Measurements from ENCODE around the gene STYK1.

The STYK1 gene

GRCh38 chr12:10673659-10674384 lies at the start of gene STYK1:
Gene STYK1, minus strand, starts transcription at chr12:10674052. Its CDS starts 39,434 bp downstream, at chr12:10634618.
- DNase-seq, result peak; percentile 76

DNA sequence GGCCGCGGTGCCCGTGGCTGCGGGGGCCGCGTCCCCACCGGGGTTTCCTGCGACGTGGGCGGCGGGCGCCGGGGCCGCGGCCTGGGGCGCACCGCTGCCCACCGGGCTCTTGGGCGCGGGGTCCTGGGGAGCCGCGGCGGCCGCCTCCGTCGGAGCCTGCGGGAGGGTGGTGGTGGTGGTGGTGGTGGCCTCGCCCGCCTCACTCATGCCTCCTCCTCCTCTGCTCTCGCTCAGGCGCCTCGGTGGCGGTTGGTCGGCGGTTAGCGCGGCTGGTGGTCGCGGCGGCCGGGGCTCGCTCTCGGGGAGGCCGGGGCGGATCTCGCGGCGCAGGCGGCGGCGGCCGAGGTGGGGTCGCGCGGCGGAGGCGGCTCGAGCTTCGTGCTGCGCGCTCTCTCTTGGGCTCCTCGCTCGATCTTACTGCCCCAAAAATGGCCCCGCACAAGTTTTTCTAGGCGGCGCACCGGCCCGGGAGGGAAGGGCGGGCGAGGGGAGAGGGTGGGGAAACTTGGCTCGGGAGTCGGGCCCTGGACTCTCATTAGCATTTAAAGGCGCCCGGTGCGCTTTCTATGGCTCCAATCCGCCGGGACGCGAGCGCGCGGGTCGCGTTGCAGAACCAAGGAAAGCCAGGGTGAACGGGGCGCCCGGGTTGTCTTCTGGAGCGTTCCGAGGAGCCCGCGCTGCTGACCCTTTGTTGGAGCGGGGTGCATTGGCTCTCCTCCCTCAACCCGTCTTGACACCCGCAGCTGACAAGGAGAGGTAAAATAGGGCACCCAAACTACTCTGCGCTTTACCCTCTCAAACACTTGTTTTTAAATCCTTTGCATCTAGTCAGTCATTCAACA lies 49.3 kb upstream of the STYK1 start, which contains the start of gene YBX3:
YBX3 (minus strand) TSS at position 419 of the 842 bp plus-strand sequence; CDS start at position 207, 212 bp downstream.
- no peak for DNase-seq

GRCh38 chr12:10722502-10722904 lies 48.7 kb upstream of the STYK1 start:
- no peak for DNase-seq

DNA sequence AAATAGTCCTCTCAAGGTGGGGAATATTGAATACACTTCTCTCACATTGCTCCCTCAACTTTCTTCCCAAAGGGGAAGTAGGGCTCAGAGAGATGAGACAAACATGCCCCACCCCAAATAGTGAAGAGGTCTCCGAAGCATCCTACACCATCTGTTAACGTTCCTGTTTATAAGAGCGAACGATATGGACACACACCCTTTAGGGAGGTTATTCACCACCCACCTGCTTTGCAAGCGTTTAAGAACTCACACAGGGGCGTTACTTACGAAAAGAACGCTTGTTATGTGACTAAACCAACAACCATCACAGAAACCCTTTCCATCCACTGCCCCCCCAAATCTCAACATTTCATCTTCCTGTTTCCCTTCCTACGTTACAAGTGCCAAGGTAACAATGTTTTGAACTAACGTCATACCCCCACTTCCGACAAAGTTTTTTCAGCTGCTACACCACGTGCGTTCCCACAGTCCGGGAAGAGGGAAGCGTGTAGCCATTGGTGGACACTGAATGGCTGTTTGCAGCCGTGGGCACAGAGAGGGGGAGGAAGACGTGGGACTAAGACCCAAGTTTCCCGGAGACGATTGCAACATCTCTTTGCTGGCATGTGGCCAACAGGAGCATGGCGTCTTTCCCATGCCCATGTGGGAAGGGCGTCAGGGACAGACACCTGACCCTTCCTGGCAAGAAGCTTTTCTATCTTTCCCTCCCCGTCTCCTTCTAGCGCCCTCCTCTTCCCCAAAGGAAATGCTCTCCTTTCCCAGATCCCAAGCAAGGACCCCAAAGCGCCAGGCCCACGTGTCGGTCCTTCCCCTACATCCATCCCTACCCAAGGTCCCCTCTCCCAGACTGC lies 48.0 kb upstream of the STYK1 start:
- DNase-seq, result peak; percentile 49

GRCh38 chr12:10720974-10721650 lies 47.3 kb upstream of the STYK1 start:
- DNase-seq, result no peak

DNA sequence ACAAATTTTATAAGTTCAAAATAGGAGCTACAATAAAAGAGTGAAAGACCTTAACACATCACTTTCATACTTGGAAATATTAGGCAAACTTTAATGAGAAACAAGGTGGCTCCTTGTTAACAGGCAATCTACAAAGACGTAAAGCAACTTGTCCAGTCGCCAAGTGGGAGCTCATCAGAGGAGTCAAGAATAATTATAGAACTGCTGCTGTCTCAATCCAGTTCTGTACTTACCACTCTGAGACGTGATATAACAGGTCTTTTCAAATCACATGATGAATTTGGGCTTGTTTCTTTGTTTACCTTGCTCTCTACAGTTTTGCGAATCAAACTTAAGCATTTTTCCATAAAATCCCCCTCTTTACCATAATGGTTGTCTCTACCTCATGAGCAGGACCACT lies 45.6 kb upstream of the STYK1 start:
- DNase-seq, result no peak

- no peak for DNase-seq
Measured at GRCh38 chr12:10718279-10718821, 44.5 kb upstream of the STYK1 start.

DNA sequence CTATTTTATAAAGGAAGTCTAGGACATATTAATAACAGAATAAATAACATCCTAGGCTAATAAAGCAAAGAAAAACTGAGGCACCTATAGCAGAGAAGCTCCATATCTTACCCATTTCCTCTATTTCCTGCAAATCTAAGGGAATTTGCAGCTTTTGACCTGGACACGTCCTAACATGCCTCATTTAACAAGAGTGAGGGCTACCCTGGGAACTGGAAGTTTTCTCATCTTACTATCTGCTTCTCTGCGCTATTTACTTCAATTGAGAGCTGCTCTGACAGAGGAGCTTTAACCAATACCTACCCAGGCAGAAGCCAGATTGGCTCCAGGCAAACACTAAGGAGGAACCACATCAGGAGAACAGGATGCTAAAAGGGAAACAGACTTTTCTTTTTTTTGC lies 43.6 kb upstream of the STYK1 start:
- no peak for DNase-seq

DNA sequence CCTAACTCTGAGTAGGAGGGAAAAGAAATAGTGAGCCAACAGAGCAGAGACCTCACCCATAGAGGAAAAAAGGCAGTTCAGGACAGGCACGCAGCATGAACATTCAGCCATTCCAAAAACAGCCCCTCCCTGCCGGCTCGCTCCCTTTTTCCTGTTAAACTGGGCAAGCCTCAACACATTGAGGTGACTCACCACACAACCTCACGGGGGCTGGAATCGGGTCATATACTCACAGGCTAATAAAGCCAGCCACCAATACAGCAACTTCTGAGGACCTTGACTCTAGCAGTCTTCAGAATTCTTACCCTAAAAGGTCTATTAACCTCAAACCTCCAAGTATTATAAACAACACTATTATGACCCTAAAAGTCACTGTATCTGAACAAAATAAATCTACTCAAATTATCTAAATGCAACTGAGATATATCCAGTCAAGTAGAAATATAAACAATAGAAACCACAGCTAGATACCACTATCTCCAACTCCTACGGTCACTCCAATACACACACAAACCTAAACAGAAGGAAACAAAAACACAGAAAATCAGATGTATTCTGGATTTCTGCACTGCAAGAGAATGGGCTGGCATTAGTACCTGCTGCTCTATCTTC lies 43.0 kb upstream of the STYK1 start:
- DNase-seq, result no peak

DNA sequence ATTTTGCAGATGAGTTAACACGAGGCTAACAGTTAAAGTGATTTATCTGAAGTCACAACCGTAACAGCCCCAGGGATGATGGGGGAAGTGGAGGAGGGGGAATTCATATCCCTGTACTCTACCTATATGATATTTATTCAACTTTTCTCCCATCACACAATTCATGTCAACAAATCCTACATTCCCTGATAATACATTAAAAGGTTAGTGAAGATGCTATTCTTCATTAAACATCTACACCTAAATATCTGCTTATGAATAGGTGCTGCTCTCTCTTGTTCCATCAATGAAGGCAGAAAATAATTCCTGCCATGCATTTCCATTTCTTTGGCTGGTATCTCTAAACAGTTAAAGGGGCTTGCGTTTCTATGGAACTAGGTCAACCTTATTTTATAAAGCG lies 42.4 kb upstream of the STYK1 start:
- no peak for DNase-seq

DNA sequence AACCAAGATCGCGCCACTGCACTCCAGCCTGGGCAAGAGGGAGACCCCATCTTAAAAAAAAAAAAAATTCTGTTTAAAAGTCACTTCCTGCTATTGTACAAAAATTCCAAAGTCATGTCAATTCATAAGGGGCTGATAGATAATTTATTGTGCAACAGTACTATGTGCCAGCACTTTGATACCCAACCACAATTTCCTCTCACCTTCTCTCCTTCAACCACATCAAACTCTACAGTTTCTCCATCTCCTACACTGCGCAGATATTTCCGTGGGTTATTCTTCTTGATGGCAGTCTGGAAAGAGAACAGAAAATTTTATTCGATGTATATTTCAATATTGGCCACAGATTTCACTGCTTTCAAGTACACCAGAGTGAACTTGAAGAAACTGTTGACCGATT lies 41.6 kb upstream of the STYK1 start:
- no peak for DNase-seq

GRCh38 chr12:10709808-10710207 lies 36.0 kb upstream of the STYK1 start:
- DNase-seq, result no peak

GRCh38 chr12:10708862-10709261 lies 35.0 kb upstream of the STYK1 start:
- DNase-seq, result no peak

DNA sequence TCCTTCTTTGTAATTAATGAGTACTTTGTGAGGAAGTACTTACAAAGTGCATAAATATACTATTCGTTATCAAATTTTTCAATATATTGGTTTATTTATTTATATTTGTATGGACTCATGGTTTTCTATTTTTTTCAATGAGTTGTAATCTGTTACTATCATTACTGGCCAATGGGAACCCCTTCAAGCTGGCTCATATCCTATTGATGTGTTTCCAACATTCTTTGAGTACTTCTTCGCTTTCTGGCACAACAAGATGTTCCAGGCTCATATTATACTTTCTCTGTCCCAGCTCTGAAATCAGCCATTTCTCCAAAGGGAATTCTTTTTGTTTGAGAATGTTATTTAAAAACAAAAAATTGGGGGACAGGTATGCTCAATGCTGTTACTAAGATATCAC lies 31.8 kb upstream of the STYK1 start:
- no peak for DNase-seq

GRCh38 chr12:10701843-10702242 lies 28.0 kb upstream of the STYK1 start:
- no peak for DNase-seq

DNA sequence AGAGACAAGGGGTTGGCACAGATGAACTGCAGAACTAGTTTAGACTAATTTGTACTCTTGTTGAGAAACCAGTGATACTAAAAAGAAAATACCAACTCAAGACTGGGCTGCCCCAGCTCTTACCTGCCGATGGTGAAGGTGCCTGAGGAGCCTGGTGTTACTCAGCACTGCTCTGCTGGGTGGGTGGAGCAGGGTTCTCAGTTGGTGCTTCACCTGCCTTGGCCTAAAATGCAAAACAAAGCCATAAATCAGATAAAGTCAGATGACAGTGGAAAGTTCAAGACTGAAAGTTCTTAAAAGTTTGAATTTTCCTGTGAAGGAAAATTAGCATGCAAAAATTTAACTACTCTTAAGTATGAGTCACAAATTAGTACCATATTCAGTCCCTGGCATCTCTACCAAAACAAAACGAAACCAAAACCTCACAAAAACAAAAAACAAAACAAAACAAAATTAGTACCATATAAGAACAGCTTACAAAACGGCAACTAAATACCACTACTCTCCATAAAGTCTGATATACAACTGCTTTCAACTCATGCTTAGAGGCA lies 27.4 kb upstream of the STYK1 start:
- no peak for DNase-seq

DNA sequence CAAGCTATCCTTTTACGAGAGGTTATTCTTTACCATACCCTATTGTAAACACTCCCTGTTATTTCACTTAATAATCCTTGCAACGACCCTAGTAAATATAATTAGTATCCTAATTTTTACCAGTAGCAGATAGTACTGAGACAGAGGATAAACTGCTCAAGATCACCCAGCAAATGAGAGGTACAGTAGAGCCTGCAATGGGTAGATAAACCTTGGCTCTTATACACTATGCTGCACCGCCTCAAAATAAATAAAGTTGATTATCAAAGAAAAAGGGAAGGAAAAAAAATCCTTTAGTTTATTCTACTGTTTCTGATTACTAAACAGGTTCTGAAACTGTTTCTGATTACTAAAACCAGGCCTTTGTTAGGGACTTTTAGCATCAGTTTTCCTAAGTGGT lies 26.7 kb upstream of the STYK1 start:
- no peak for DNase-seq

DNA sequence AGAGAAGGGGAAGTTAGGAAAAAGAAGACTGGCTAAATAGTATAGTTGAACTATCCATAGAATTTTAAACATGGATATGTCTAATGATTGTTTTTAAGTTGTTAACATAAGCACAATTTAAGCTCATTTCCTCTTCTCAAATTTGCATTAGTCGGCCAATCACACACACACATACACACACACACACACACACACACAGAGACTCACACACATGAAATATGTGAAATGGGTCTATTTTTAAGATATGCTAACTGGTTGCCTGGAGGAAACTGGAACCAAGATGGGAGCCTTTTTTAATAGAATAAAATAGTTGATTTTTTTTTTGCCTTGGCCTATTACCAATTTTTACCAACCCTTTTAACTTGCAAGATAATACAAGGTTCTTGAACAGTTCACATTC lies 24.0 kb upstream of the STYK1 start:
- DNase-seq, result no peak

- DNase-seq, result no peak
Measured at GRCh38 chr12:10697156-10697555, 23.3 kb upstream of the STYK1 start.

DNA sequence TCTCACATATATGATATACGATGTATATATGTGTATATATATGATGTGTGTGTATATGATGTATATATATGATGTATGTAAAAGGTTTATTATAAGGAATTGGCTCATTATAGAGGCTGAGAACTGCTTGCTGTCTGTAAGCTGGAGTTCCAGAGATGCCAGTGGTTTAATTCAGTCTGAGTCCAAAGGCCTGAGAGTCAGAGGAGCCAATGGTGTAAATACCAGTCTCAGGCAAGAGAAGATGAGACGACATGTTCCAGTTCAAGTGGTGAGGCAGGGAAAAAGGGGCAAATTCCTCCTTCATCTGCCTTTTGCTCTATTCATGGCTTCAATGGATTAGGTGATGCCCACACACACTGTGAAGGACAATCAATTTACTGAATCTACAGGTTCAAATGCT lies 17.1 kb upstream of the STYK1 start:
- no peak for DNase-seq

- DNase-seq, result no peak
Measured at GRCh38 chr12:10689146-10689545, 15.3 kb upstream of the STYK1 start.

- no peak for DNase-seq
Measured at GRCh38 chr12:10688042-10688441, 14.2 kb upstream of the STYK1 start.

Data from NCI-H748 treated with DMSO at 0.1 percent for 48 hours (cell line).